Measurements from ENCODE around the gene DNAH2.

DNAH2 gene

DNA sequence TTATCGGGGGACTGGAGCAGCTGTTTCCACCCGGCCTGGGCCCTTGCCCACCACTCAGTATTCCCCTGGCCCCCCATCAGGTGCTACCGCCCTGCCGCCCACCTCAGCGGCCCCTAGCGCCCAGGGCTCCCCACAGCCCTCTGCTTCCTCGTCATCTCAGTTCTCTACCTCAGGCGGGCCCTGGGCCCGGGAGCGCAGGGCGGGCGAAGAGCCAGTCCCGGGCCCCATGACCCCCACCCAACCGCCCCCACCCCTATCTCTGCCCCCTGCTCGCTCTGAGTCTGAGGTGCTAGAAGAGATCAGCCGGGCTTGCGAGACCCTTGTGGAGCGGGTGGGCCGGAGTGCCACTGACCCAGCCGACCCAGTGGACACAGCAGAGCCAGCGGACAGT is 131.2 kb downstream of the DNAH2 start:
- Histone ChIP-seq H3K4me1 (ENCODE audit: insufficient read depth, low read length, severe bottlenecking) (peaks cover 35% of the 10 kb centered on the region), H3K4me2 (ENCODE audit: low read length) (no peak overlapping the region), H3K79me2 (ENCODE audit: insufficient read depth, low read length) (no peaks in the 10 kb centered on the region), H2AFZ (ENCODE audit: low read length) (no peak overlapping the region), H3K27me3 (ENCODE audit: insufficient read depth, low read length) (no peaks in the 10 kb centered on the region), H3K9me3 (ENCODE audit: low read length) (no peaks in the 10 kb centered on the region), H3K36me3 (ENCODE audit: insufficient read depth, low read length) (peaks cover 70% of the 10 kb centered on the region), H3K4me3 (ENCODE audit: low read depth, low read length, poor library complexity, severe bottlenecking) (no peak overlapping the region), H3K27ac (ENCODE audit: low read depth, low read length, poor library complexity, severe bottlenecking) (no peak overlapping the region), H3K9ac (ENCODE audit: low read length) (no peak overlapping the region), H4K20me1 (ENCODE audit: insufficient read depth, low read length) (no peaks in the 10 kb centered on the region), H3F3A (ENCODE audit: insufficient read depth, low read length) (peaks cover 6% of the 10 kb centered on the region), H3K9me2 (ENCODE audit: low read depth, low read length) (no peaks in the 10 kb centered on the region)
- no peak for TF ChIP-seq EZH2 (IDR thresholded peaks at IDR 0.05; ENCODE audit: borderline replicate concordance, low read length)
- TF ChIP-seq, protein P1, sequence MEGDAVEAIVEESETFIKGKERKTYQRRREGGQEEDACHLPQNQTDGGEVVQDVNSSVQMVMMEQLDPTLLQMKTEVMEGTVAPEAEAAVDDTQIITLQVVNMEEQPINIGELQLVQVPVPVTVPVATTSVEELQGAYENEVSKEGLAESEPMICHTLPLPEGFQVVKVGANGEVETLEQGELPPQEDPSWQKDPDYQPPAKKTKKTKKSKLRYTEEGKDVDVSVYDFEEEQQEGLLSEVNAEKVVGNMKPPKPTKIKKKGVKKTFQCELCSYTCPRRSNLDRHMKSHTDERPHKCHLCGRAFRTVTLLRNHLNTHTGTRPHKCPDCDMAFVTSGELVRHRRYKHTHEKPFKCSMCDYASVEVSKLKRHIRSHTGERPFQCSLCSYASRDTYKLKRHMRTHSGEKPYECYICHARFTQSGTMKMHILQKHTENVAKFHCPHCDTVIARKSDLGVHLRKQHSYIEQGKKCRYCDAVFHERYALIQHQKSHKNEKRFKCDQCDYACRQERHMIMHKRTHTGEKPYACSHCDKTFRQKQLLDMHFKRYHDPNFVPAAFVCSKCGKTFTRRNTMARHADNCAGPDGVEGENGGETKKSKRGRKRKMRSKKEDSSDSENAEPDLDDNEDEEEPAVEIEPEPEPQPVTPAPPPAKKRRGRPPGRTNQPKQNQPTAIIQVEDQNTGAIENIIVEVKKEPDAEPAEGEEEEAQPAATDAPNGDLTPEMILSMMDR (IDR thresholded peaks at IDR 0.05; ENCODE audit: low read length): no peak

DNA sequence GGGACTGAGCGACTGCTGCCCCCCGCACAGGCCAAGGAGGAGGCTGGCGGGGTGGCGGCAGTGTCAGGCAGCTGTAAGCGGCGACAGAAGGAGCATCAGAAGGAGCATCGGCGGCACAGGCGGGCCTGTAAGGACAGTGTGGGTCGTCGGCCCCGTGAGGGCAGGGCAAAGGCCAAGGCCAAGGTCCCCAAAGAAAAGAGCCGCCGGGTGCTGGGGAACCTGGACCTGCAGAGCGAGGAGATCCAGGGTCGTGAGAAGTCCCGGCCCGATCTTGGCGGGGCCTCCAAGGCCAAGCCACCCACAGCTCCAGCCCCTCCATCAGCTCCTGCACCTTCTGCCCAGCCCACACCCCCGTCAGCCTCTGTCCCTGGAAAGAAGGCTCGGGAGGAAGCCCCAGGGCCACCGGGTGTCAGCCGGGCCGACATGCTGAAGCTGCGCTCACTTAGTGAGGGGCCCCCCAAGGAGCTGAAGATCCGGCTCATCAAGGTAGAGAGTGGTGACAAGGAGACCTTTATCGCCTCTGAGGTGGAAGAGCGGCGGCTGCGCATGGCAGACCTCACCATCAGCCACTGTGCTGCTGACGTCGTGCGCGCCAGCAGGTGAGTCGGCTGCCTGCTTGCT is 131.7 kb downstream of the DNAH2 start:
- Histone ChIP-seq H3K4me3 (ENCODE audit: low read depth, low read length, poor library complexity, severe bottlenecking) (no peak overlapping the region), H3K9me3 (ENCODE audit: low read length) (no peaks in the 10 kb centered on the region), H4K20me1 (ENCODE audit: insufficient read depth, low read length) (no peaks in the 10 kb centered on the region), H2AFZ (ENCODE audit: low read length) (no peak overlapping the region), H3K27me3 (ENCODE audit: insufficient read depth, low read length) (no peaks in the 10 kb centered on the region), H3K36me3 (ENCODE audit: insufficient read depth, low read length) (peaks cover 70% of the 10 kb centered on the region), H3F3A (ENCODE audit: insufficient read depth, low read length) (peaks cover 6% of the 10 kb centered on the region), H3K9me2 (ENCODE audit: low read depth, low read length) (no peaks in the 10 kb centered on the region), H3K79me2 (ENCODE audit: insufficient read depth, low read length) (no peaks in the 10 kb centered on the region), H3K4me2 (ENCODE audit: low read length) (no peak overlapping the region; the same call in 1 of the 2 replicates), H3K27ac (ENCODE audit: low read depth, low read length, poor library complexity, severe bottlenecking) (no peak overlapping the region), H3K9ac (ENCODE audit: low read length) (no peak overlapping the region; the same call in 1 of the 2 replicates), H3K4me1 (ENCODE audit: insufficient read depth, low read length, severe bottlenecking) (peaks cover 35% of the 10 kb centered on the region)
- TF ChIP-seq, protein P1 (IDR thresholded peaks at IDR 0.05; ENCODE audit: low read length): no peak
- TF ChIP-seq EZH2 (IDR thresholded peaks at IDR 0.05; ENCODE audit: borderline replicate concordance, low read length): no peak

DNA sequence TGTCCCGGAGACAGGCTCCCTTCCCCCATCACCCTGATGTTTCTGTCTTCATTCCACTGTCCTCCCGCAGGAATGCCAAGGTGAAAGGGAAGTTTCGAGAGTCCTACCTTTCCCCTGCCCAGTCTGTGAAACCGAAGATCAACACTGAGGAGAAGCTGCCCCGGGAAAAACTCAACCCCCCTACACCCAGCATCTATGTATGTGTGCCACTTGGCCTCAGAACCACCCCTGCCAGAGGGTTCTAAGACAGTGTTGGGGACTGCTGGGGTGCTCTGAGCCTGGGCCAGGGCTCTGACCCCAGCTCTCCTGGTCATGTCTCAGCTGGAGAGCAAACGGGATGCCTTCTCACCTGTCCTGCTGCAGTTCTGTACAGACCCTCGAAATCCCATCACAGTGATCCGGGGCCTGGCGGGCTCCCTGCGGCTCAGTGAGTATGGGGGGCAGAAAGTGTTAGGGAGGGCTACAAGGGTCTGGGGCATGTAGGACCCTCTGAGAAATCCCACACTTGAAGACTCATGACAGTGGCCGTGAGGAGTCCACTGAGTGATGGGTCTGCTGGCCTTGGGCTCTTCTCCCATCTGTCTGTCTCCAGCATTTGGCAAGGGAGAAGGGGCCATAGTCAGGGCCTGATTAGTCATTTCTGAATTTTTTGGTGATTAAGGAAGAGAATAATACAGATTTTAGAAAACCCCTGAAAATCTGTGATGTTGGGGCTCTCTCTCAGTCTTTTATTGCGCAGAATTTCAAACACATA is 132.4 kb downstream of the DNAH2 start:
- Histone ChIP-seq H3K4me2 (ENCODE audit: low read length) (peak overlapping the region; percentile 90; the same call in 1 of the 2 replicates), H3F3A (ENCODE audit: insufficient read depth, low read length) (peaks cover 6% of the 10 kb centered on the region), H3K4me1 (ENCODE audit: insufficient read depth, low read length, severe bottlenecking) (peaks cover 35% of the 10 kb centered on the region), H4K20me1 (ENCODE audit: insufficient read depth, low read length) (no peaks in the 10 kb centered on the region), H3K27me3 (ENCODE audit: insufficient read depth, low read length) (no peaks in the 10 kb centered on the region), H2AFZ (ENCODE audit: low read length) (no peak overlapping the region), H3K27ac (ENCODE audit: low read depth, low read length, poor library complexity, severe bottlenecking) (peak overlapping the region; percentile 80), H3K4me3 (ENCODE audit: low read depth, low read length, poor library complexity, severe bottlenecking) (peak overlapping the region; percentile 66), H3K9ac (ENCODE audit: low read length) (peak overlapping the region; percentile 70; the same call in 1 of the 2 replicates), H3K79me2 (ENCODE audit: insufficient read depth, low read length) (no peaks in the 10 kb centered on the region), H3K9me2 (ENCODE audit: low read depth, low read length) (no peaks in the 10 kb centered on the region), H3K9me3 (ENCODE audit: low read length) (no peaks in the 10 kb centered on the region), H3K36me3 (ENCODE audit: insufficient read depth, low read length) (peaks cover 70% of the 10 kb centered on the region)
- TF ChIP-seq, protein P1 (IDR thresholded peaks at IDR 0.05; ENCODE audit: low read length): no peak
- TF ChIP-seq EZH2 (IDR thresholded peaks at IDR 0.05; ENCODE audit: borderline replicate concordance, low read length): no peak
